WTC11 (cell line): Measurements from ENCODE around the gene PMP22. TPM values are rescaled to one million over a fixed set of nuclear protein-coding genes. Genes with fewer than 3 reads are reported as not detected.

Experiments used
- ATAC-seq: fragments of 200-7000 bp; cut with Tn5 transposase; 2 replicates; pipeline ENCODE4 v1.10.0; 2021; ENCODE audit warnings: mild to moderate bottlenecking, moderate library complexity
- CTCF ChIA-PET: fragments of 300-600 bp; sonication (Branson Sonifier 250); formaldehyde crosslinking; loops from one replicate; lab custom pipeline; 2021; ENCODE audit warnings: antibody characterized with exemption; lab: Charles Lee
- POLR2A ChIA-PET: fragments of 350-600 bp; sonication (Branson Sonifier 250); formaldehyde crosslinking; loops from one replicate; lab custom pipeline; 2021; ENCODE audit warnings: antibody characterized with exemption; lab: Charles Lee
- DNase-seq: peaks from one replicate; pipeline ENCODE4 v3.0.0; 2021; ENCODE audit warnings: low spot score
- H3K27ac Mint-ChIP-seq: 2 replicates; pipeline ENCODE4 v1.8.0; 2021; ENCODE audit warnings: mixed read lengths
- H3K27me3 Mint-ChIP-seq: 2 replicates; pipeline ENCODE4 v1.8.0; 2021; ENCODE audit warnings: low read depth, mild to moderate bottlenecking, moderate library complexity, mixed read lengths
- H3K36me3 Mint-ChIP-seq: 2 replicates; pipeline ENCODE4 v1.8.0; 2021; ENCODE audit warnings: mixed read lengths
- H3K4me1 Mint-ChIP-seq: 2 replicates; pipeline ENCODE4 v1.8.0; 2022; ENCODE audit warnings: mixed read lengths
- H3K4me3 Mint-ChIP-seq: 2 replicates; pipeline ENCODE4 v1.8.0; 2021; ENCODE audit warnings: mild to moderate bottlenecking, moderate library complexity, mixed read lengths
- H3K9me3 Mint-ChIP-seq: 2 replicates; pipeline ENCODE4 v1.8.0; 2021; ENCODE audit warnings: mixed read lengths
- CBFB ChIP-seq: sonication (generic); formaldehyde crosslinking; IDR thresholded peaks from 2 replicates; pipeline ENCODE4 v1.8.1; 2022; ENCODE audit warnings: mild to moderate bottlenecking, low read depth, missing genetic modification reagents
- CREM ChIP-seq: sonication (generic); formaldehyde crosslinking; IDR thresholded peaks from 2 replicates; pipeline ENCODE4 v1.8.1; 2022; ENCODE audit warnings: mild to moderate bottlenecking, missing genetic modification reagents, moderate library complexity
- ELF4 ChIP-seq: sonication (generic); formaldehyde crosslinking; IDR thresholded peaks from 2 replicates; pipeline ENCODE4 v1.8.1; 2022; ENCODE audit warnings: low read depth, mild to moderate bottlenecking, moderate library complexity, missing genetic modification reagents
- FOXJ3 ChIP-seq: sonication (generic); formaldehyde crosslinking; IDR thresholded peaks from 2 replicates; pipeline ENCODE4 v1.9.0; 2021; ENCODE audit warnings: missing genetic modification reagents, mild to moderate bottlenecking, borderline replicate concordance
- FOXK1 ChIP-seq: sonication (generic); formaldehyde crosslinking; IDR thresholded peaks from 2 replicates; pipeline ENCODE4 v1.8.0; 2022; ENCODE audit warnings: mild to moderate bottlenecking, moderate library complexity, missing genetic modification reagents
- FOXP1 ChIP-seq: sonication (generic); formaldehyde crosslinking; IDR thresholded peaks from 2 replicates; pipeline ENCODE4 v1.8.0; 2022; ENCODE audit warnings: missing genetic modification reagents, mild to moderate bottlenecking, moderate library complexity, borderline replicate concordance
- HMGA2 ChIP-seq: fragments of 250-450 bp; sonication (Bioruptor Pico); IDR thresholded peaks from 2 replicates; pipeline ENCODE4 v1.4.0; 2021; ENCODE audit warnings: mild to moderate bottlenecking, moderate library complexity
- JUN ChIP-seq: sonication (generic); formaldehyde crosslinking; IDR thresholded peaks from 2 replicates; pipeline ENCODE4 v1.8.0; 2023; ENCODE audit warnings: mild to moderate bottlenecking, missing genetic modification reagents
- NFATC4 ChIP-seq: fragments of 250-450 bp; sonication (Bioruptor Pico); IDR thresholded peaks from 2 replicates; pipeline ENCODE4 v1.9.0; 2021; ENCODE audit warnings: mild to moderate bottlenecking
- NFYB ChIP-seq: sonication (generic); formaldehyde crosslinking; conservative IDR thresholded peaks from 2 replicates; pipeline ENCODE4 v1.8.0; 2022; ENCODE audit warnings: low read depth, missing genetic modification reagents
- NR1H2 ChIP-seq: sonication (generic); formaldehyde crosslinking; IDR thresholded peaks from 2 replicates; pipeline ENCODE4 v1.9.0; 2021; ENCODE audit warnings: mild to moderate bottlenecking, moderate library complexity, missing genetic modification reagents
- RELA ChIP-seq: sonication (generic); formaldehyde crosslinking; IDR thresholded peaks from 2 replicates; pipeline ENCODE4 v1.8.1; 2022; ENCODE audit warnings: missing genetic modification reagents, mild to moderate bottlenecking, borderline replicate concordance
- SMAD4 ChIP-seq: sonication (generic); formaldehyde crosslinking; IDR thresholded peaks from 2 replicates; pipeline ENCODE4 v1.8.0; 2022; ENCODE audit warnings: mild to moderate bottlenecking, missing genetic modification reagents
- SOX15 ChIP-seq: fragments of 250-450 bp; sonication (Bioruptor Pico); IDR thresholded peaks from 2 replicates; pipeline ENCODE4 v1.9.0; 2021; ENCODE audit warnings: mild to moderate bottlenecking
- ZBTB21 ChIP-seq: sonication (generic); formaldehyde crosslinking; IDR thresholded peaks from 2 replicates; pipeline ENCODE4 v1.8.1; 2023; ENCODE audit warnings: mild to moderate bottlenecking, missing genetic modification reagents, borderline replicate concordance
- ZNF423 ChIP-seq: fragments of 250-450 bp; sonication (Bioruptor Pico); IDR thresholded peaks from 2 replicates; pipeline ENCODE4 v2.1.2; 2022; ENCODE audit warnings: mild to moderate bottlenecking, moderate library complexity
- total RNA-seq: library from RNA; stranded (reverse); gene quantifications from 3 replicates; pipeline ENCODE4 v1.2.3, GENCODE V29; 2021
- TF ChIP-seq, protein P1 (sequence below): sonication (generic); formaldehyde crosslinking; IDR thresholded peaks from 2 replicates; pipeline ENCODE4 v1.8.1; 2023; ENCODE audit warnings: mild to moderate bottlenecking, missing genetic modification reagents
- TF ChIP-seq, protein P2 (sequence below): sonication (generic); formaldehyde crosslinking; IDR thresholded peaks from 2 replicates; pipeline ENCODE4 v1.8.1; 2023; ENCODE audit warnings: mild to moderate bottlenecking, moderate library complexity, missing genetic modification reagents
- TF ChIP-seq, protein P3 (sequence below): sonication (generic); formaldehyde crosslinking; IDR thresholded peaks from 2 replicates; pipeline ENCODE4 v1.8.1; 2023; ENCODE audit warnings: mild to moderate bottlenecking, missing genetic modification reagents, borderline replicate concordance
- TF ChIP-seq, protein P4 (sequence below): sonication (generic); formaldehyde crosslinking; IDR thresholded peaks from 2 replicates; pipeline ENCODE4 v1.8.0; 2022; ENCODE audit warnings: mild to moderate bottlenecking, missing genetic modification reagents
- TF ChIP-seq, protein P5 (sequence below): fragments of 250-450 bp; sonication (Bioruptor Pico); conservative IDR thresholded peaks from 2 replicates; pipeline ENCODE4 v1.9.0; 2021; ENCODE audit warnings: mild to moderate bottlenecking
- TF ChIP-seq, protein P6 (sequence below): sonication (generic); formaldehyde crosslinking; IDR thresholded peaks from 2 replicates; pipeline ENCODE4 v1.8.1; 2022; ENCODE audit warnings: mild to moderate bottlenecking, moderate library complexity, missing genetic modification reagents
- TF ChIP-seq, protein P7 (sequence below): sonication (generic); formaldehyde crosslinking; IDR thresholded peaks from 2 replicates; pipeline ENCODE4 v1.8.1; 2022; ENCODE audit warnings: low read depth, mild to moderate bottlenecking, moderate library complexity, missing genetic modification reagents, borderline replicate concordance

The PMP22 gene
- total RNA-seq, 1 experiment from 2014 or later: 3.0 TPM

DNA sequence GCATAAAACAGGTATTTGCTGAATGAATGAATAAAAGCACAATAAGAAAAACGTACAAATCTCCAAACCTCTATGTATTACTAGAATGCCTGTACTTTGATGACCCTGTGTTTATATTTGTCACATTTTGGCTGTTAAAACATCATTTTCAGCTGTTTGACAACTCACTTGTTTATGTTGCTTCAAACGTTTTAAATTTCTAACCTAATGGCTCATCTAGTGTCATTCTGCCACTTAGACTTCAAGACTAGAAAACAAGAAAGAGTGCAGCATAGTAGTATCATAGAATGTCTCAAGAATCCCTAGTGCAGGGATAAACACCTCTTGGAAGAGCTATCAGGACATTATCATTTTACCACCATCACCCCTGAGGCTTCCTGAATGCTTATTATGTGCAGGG is 19.4 kb upstream of the PMP22 start:
- DNase-seq (no peak), ATAC-seq (no peak)
- ChIA-PET CTCF (no interaction called here), POLR2A (no interaction called here)
- H3K4me3 Mint-ChIP-seq: no peak overlapping the region
- no peak for TF ChIP-seq CBFB (CRISPR knock-in tag)
- no peak for TF ChIP-seq CREM (CRISPR knock-in tag)
- no peaks in the 10 kb centered on the region for H3K36me3 Mint-ChIP-seq
- no peaks in the 10 kb centered on the region for H3K4me1 Mint-ChIP-seq
- H3K27me3 Mint-ChIP-seq: no peaks in the 10 kb centered on the region; the same call in 1 of the 2 replicates
- H3K9me3 Mint-ChIP-seq: peaks cover 4% of the 10 kb centered on the region; the same call in 1 of the 2 replicates
- no peak overlapping the region for H3K27ac Mint-ChIP-seq

DNA sequence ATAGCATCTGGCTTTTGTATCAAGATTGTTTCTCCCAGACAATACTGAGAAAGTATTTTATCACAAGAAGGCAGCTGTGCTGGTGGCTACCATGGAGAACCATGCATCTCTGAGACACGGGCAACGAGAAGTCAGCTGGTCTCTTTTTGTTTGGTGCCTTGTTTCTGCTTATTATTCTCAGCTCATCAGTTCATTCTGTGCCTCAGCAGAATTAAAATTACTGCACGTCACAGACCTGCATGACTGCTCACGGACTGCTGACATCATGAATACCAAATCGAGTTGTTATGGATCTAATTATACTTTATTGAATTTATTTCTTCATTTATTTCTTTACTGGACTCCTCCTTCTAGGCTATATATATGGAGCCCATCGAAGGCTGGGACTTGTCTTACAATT is 19.0 kb upstream of the PMP22 start:
- Mint-ChIP-seq H3K4me3 (no peak overlapping the region), H3K27me3 (peaks cover 2% of the 10 kb centered on the region), H3K27ac (no peak overlapping the region), H3K36me3 (no peaks in the 10 kb centered on the region), H3K9me3 (peaks cover 6% of the 10 kb centered on the region; the same call in 1 of the 2 replicates), H3K4me1 (no peaks in the 10 kb centered on the region)
- DNase-seq (no peak), ATAC-seq (no peak)
- ChIA-PET CTCF (no interaction called here), POLR2A (no interaction called here)
- TF ChIP-seq, protein P1, sequence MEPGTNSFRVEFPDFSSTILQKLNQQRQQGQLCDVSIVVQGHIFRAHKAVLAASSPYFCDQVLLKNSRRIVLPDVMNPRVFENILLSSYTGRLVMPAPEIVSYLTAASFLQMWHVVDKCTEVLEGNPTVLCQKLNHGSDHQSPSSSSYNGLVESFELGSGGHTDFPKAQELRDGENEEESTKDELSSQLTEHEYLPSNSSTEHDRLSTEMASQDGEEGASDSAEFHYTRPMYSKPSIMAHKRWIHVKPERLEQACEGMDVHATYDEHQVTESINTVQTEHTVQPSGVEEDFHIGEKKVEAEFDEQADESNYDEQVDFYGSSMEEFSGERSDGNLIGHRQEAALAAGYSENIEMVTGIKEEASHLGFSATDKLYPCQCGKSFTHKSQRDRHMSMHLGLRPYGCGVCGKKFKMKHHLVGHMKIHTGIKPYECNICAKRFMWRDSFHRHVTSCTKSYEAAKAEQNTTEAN (CRISPR knock-in tag): no peak
- TF ChIP-seq NFATC4 (no peak), SMAD4 (no peak), SOX15 (CRISPR knock-in tag) (no peak), JUN (CRISPR knock-in tag) (no peak), NFYB (no peak), ZNF423 (CRISPR knock-in tag) (no peak), NR1H2 (CRISPR knock-in tag) (no peak), FOXK1 (CRISPR knock-in tag) (no peak), FOXJ3 (no peak), HMGA2 (CRISPR knock-in tag) (no peak)
- TF ChIP-seq, protein P2, sequence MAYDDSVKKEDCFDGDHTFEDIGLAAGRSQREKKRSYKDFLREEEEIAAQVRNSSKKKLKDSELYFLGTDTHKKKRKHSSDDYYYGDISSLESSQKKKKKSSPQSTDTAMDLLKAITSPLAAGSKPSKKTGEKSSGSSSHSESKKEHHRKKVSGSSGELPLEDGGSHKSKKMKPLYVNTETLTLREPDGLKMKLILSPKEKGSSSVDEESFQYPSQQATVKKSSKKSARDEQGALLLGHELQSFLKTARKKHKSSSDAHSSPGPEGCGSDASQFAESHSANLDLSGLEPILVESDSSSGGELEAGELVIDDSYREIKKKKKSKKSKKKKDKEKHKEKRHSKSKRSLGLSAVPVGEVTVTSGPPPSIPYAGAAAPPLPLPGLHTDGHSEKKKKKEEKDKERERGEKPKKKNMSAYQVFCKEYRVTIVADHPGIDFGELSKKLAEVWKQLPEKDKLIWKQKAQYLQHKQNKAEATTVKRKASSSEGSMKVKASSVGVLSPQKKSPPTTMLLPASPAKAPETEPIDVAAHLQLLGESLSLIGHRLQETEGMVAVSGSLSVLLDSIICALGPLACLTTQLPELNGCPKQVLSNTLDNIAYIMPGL (CRISPR knock-in tag): no peak
- TF ChIP-seq, protein P3, sequence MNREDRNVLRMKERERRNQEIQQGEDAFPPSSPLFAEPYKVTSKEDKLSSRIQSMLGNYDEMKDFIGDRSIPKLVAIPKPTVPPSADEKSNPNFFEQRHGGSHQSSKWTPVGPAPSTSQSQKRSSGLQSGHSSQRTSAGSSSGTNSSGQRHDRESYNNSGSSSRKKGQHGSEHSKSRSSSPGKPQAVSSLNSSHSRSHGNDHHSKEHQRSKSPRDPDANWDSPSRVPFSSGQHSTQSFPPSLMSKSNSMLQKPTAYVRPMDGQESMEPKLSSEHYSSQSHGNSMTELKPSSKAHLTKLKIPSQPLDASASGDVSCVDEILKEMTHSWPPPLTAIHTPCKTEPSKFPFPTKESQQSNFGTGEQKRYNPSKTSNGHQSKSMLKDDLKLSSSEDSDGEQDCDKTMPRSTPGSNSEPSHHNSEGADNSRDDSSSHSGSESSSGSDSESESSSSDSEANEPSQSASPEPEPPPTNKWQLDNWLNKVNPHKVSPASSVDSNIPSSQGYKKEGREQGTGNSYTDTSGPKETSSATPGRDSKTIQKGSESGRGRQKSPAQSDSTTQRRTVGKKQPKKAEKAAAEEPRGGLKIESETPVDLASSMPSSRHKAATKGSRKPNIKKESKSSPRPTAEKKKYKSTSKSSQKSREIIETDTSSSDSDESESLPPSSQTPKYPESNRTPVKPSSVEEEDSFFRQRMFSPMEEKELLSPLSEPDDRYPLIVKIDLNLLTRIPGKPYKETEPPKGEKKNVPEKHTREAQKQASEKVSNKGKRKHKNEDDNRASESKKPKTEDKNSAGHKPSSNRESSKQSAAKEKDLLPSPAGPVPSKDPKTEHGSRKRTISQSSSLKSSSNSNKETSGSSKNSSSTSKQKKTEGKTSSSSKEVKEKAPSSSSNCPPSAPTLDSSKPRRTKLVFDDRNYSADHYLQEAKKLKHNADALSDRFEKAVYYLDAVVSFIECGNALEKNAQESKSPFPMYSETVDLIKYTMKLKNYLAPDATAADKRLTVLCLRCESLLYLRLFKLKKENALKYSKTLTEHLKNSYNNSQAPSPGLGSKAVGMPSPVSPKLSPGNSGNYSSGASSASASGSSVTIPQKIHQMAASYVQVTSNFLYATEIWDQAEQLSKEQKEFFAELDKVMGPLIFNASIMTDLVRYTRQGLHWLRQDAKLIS (CRISPR knock-in tag): no peak
- TF ChIP-seq, protein P4, sequence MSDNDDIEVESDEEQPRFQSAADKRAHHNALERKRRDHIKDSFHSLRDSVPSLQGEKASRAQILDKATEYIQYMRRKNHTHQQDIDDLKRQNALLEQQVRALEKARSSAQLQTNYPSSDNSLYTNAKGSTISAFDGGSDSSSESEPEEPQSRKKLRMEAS: no peak
- TF ChIP-seq, all 79 proteins: peak for 0

DNA sequence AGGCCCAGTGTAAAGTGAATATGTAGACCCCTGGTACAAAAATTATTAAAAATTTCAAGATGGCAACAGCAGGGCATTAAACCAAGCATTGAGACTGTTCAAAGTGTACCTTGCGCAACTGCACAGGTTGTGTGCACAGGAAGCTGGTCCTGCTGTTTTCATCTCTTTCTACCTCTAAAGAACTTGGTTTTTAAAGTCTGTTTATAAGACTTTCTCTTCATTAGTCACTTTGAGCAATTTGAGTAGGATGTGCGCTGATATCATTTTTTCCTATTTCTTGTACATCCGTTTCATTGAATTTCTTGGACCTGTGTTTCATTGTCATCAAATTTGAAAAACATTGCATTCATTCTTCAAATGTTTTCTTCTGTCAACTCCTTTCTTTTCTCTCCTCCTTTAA is 16.8 kb upstream of the PMP22 start:
- ChIA-PET POLR2A (no interaction called here), CTCF (interaction anchor here (0.6 kb wide), 1 partner anchor 19 kb away, joined by 3 read pairs; no protein-coding TSS in a partner anchor)
- Mint-ChIP-seq H3K36me3 (no peaks in the 10 kb centered on the region), H3K9me3 (peaks cover 10% of the 10 kb centered on the region; the same call in 1 of the 2 replicates), H3K4me3 (no peak overlapping the region), H3K27me3 (peaks cover 5% of the 10 kb centered on the region), H3K4me1 (peaks cover 9% of the 10 kb centered on the region), H3K27ac (no peak overlapping the region)
- DNase-seq (no peak), ATAC-seq (no peak)
- TF ChIP-seq, protein P5, sequence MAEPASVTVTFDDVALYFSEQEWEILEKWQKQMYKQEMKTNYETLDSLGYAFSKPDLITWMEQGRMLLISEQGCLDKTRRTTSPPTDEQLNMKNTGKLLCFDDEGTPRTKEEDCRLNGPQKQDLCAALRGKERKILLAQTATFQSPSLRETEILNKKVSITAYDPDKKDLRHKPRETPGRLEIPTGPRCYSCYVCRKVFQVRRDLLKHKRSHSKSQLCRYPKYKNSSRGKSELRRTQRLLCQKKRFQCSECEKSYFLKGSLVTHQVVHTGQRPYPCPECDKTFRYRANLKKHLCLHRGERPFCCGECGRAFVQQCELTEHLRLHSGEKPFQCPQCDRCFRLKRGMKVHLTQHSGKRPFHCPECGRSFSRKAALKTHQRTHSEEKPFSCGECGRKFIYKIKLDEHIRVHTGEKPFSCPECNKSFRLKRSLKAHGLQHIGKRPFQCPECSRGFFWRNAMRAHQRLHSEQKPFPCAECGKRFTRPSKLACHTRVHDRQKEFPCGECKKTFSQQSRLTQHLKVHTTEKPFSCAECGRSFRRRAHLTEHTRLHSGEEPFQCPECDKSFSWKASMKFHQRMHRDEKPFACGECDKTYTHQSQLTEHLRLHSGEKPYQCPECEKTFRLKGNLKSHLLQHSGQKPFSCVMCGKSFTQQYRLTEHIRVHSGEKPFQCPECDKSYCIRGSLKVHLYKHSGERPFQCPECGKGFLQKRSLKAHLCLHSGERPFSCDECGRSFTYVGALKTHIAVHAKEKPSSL (CRISPR knock-in tag): no peak
- TF ChIP-seq FOXP1 (CRISPR knock-in tag): no peak
- TF ChIP-seq ZBTB21 (CRISPR knock-in tag): no peak
- TF ChIP-seq, protein P6, sequence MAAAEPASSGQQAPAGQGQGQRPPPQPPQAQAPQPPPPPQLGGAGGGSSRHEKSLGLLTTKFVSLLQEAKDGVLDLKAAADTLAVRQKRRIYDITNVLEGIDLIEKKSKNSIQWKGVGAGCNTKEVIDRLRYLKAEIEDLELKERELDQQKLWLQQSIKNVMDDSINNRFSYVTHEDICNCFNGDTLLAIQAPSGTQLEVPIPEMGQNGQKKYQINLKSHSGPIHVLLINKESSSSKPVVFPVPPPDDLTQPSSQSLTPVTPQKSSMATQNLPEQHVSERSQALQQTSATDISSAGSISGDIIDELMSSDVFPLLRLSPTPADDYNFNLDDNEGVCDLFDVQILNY (CRISPR knock-in tag): no peak
- no peak for TF ChIP-seq RELA (CRISPR knock-in tag)
- no peak for TF ChIP-seq ELF4
- TF ChIP-seq, protein P7, sequence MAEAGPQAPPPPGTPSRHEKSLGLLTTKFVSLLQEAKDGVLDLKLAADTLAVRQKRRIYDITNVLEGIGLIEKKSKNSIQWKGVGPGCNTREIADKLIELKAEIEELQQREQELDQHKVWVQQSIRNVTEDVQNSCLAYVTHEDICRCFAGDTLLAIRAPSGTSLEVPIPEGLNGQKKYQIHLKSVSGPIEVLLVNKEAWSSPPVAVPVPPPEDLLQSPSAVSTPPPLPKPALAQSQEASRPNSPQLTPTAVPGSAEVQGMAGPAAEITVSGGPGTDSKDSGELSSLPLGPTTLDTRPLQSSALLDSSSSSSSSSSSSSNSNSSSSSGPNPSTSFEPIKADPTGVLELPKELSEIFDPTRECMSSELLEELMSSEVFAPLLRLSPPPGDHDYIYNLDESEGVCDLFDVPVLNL (CRISPR knock-in tag): no peak
